ENCODE measurements around the gene NKG7.

The NKG7 gene

DNA sequence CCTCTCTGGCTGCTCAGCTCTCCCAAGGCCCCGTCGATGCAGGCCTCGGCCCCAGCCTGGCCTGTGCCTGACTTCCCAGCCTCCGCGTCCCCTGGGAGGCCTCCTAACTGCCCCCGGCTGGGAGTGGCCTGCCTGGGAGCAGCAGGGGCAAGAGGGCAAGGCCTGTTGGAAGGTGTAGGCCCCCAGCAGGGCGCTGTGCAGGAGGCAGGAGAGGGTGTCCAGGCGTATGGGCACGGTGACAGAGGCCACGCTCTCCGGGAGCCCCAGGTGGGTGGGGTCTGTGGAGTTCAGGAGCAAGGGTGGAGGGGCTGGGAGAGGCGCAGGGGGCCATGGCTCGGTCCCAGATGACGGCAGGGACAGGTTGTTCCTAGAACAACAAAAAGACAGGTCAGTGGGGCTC is 16.7 kb upstream of the NKG7 start:
- no peak for DNase-seq

DNA sequence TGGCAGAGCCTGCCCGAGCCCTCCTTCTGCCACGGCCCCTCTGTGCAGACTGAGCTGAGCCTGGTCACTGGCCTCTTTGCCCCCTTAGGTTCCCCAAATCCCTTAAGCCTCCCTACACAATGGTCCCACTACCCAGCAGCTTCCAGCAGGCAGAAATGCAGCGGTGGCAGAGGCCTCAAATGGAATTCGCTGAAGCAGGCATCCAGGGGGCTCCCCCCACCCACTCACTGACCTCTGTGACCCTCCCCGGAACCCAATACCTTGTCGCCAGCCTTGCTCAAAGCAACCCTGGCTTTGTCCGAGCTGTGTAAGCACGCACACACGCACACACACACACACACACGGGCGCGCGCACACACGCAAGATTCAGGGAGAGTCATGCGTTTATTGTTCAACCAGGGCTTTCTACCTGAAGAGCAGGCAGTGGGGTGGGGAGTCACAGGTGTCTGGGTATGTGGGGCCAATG is 15.5 kb upstream of the NKG7 start, which contains the start of gene LIM2:
TSS of gene LIM2 (minus strand) at position 51 of the 466 bp plus-strand sequence. CDS start 531 bp downstream, outside the sequence.
- no peak for DNase-seq

DNA sequence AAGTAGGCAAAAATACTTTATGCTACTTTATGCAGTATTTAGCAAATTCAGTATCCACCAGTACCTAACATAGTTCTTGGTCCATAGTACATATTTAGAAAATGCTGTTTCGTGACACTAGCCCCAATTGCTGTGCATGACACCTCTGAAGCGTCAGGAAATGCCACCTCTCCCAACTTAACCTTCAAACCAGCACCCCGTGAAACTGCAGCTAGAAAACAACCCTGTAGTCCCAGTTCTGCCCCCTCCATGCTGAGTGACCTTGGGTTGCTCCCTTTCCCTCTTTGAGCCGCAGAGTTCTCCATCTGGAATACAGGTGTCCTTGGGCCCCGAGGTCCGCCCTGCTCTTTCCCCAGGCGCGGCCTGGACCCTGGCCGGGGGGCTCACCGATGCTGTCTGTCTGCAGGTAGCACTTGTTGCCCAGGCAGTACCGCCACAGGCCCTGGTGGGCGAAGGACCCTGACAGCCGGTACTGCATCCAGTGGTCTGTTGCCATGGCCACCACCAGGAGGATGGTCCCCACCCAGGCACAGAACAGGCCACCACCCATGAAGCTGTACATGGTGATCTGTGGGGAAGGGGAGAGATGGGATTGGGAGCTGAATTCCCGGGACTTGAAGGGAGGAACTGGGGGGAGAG is 14.5 kb upstream of the NKG7 start:
- no peak for DNase-seq

DNA sequence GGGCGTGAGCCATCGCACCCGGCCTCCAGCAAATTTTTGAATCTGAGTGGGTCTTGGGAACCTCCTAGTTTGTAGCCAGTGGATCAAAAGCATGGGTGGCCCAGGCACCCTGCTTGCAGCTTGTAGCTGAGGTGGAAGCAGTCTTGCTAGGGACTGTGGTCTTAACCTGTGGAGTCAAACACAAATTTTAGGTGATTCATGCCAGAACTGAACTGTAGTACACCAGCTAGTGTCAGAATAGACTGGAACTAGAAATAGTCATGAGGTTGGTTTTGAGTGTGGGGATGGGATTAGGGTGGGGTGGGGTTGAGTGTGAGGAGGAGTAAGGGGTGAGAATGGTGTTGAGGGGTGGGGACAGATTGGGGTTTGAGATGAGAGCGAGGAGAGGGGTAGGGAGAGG is 9.6 kb upstream of the NKG7 start:
- DNase-seq, result no peak

DNA sequence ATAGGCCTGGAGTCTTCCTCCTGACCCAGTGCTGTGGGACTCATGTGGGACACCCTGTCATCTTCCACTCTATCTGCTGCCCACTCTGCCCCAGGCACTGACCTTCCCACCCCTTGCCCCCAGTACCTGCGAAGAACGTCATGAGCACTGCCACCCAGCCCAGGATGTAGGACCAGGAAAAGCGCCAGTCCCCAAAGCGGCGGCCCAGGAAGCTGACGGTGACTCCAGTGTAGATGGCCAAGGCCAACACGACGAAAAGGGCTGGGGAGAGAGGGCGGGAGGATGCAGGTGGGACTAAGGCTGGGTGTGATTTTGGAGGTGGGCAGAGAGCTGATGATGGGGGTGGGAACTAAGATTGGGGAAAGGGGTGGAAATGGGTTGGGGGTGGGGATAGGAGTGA is 7.9 kb upstream of the NKG7 start:
- DNase-seq, result no peak

DNA sequence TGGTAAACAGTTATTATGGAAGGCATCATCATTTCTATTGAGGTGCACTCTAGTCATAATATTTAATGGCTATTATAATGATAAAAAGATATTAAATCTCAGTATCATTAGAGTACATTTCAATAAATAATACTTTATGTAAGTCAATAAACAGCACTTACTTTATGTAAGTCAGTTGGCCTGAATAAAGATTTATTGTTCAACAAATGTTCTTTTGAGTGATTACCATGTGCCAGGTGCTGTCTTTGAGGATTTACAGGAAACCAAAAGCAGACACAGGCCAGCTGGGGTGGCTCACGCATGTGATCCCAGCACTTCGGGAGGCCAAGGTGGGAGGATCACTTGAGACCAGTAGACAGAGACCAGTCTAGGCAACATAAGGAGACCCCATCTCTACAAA is 5.0 kb upstream of the NKG7 start:
- DNase-seq, result no peak

DNA sequence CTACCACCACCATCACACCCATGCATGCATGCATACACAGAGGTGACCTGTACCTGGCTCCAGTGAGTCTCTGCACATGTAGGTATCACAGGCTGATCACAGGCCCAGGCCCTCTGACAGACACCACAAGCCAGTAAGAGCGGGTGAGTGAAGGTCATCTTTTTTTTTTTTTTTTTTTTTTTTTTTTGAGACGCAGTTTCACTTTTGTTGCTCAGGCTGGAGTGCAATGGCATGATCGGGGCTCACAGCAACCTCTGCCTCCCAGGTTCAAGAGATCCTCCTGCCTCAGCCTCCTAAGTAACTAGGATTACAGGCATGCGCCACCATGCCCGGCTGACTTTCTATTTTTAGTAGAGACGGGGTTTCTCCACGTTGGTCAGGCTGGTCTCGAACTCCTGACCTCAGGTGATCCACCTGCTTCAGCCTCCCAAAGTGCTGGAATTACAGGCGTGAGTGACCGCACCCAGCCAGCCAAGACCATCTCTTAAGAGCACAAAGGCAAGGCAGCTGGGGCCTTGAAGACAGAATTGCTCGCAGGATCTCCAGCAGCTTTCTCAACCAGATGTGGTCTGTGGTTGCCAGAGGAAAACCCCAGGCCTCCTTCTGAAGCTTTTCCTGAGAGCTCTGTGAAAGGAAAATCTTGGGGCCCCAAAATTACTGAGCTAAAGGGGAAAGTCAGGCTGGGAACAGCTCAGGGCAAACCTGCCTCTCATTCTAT is 3.2 kb upstream of the NKG7 start:
- no peak for DNase-seq

DNA sequence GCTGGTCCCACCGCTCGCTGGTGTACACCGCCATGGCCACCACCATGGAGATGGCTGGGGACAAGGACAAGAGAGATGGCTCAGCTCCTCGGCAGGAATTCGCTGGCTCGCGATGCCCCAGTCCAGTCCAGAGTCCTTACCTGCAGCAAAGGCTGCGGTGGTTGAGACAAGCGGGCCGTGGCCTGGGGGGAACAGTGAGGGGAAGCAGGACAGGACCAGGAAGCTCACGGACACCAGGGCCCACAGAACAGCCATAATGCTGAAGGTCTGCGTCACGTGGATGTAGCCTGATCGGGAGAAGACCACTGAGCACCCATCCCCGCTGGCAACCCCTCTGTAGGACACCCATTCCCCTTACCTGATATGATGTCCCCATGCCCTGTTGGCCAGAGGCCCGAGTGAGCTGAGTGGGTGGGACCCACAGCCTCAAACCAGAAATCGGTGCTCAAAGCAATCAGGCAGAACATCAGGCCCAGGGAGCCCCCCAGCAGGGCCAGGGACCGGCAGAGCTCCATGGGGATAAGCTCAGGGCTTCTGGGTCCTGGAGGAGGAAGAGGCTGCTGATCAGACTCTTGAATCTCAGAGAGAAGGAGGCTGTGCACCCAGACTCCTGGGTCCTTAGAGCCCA is 319 bp downstream of the NKG7 start:
- no peak for DNase-seq

DNA sequence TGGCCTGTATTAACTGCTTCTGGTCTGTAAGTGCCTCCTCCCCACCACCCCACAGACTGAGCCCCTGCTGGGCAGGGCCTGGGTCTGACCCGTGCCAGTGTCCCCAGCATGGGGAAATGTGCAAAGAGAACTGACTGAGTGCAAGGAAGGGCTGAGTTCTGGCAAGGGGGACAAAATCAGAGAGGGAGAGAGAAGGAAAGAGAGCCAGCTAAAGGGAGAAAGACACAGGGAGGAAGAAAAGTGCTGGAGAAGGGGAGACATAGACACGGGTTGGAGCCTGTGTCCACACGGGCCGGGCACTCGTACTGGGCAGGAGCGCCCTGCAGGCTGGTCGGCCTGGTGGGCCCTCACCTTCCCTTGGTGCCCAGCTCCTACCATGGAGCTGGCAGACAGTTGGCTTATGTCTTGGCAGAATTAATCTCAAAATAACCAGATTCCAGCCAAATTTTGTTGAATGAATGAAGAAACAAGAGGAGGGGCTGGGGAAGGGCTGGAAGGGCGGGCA is 1.2 kb downstream of the NKG7 start:
- DNase-seq, result no peak

DNA sequence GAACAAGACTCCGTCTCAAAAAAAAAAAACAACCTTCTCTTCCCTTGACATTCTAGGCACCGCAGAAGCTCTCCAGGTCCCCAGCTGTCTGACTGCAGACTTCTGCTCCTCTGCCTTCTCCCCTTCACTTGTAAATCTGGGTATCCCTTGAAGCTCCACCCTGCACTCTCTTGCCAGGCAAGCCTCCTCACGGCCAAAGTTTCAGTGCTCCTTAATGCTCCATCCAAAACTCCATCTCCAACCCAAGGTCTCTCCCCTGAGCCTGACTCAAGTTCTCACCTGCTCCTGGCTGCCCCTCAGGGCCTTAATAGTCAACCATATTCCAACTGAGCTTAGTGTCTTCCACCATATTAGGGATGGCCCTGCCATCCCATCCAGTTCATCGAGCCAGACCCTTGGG is 2.2 kb downstream of the NKG7 start:
- DNase-seq, result no peak

DNA sequence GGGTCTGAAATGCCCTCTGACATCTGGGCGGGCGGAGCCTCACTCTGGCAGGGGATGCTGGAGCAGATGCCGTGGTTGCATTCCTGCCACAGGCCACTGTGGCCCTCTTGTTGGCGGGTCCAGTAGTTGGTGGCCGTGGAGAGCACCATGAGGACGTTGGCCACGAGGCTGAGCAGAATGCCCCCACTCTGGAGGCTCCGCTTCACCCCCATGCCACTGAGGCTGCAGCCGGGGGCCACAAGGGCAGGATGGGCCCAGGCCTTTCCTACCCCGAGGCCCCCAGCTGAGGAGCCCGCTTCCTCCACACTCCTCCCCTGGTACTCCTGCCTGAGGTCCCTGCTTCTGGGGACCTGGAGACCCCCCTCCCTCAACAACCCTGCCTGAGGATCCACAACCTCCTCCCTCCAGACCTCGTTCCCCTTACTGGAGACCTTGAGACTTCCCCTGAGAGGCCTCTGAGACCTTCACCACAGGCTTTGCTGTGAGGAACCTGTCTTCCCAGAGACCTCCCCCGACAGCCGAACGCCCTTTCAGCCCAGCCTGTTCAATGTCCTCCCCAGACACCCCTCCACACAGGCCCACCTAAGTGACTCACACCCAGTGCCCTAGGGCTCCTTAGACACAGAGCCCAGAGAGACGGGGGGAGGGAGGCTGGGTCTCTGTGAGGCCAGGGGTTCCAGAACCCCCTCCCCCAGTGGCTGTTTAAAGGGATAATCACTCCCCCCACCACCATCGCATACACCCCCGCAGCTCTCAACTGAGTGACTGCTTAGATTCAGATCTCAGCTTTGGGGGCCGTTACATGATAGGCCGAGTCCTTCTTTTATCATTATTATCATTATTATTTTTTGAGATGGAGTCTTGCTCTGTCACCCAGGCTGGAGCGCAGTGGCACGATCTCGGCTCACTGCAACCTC is 3.8 kb downstream of the NKG7 start, which contains the start of gene CLDND2:
TSS of gene CLDND2 (minus strand) at position 638 of the 917 bp plus-strand sequence. CDS start at position 212, 426 bp downstream.
- DNase-seq, result no peak

DNA sequence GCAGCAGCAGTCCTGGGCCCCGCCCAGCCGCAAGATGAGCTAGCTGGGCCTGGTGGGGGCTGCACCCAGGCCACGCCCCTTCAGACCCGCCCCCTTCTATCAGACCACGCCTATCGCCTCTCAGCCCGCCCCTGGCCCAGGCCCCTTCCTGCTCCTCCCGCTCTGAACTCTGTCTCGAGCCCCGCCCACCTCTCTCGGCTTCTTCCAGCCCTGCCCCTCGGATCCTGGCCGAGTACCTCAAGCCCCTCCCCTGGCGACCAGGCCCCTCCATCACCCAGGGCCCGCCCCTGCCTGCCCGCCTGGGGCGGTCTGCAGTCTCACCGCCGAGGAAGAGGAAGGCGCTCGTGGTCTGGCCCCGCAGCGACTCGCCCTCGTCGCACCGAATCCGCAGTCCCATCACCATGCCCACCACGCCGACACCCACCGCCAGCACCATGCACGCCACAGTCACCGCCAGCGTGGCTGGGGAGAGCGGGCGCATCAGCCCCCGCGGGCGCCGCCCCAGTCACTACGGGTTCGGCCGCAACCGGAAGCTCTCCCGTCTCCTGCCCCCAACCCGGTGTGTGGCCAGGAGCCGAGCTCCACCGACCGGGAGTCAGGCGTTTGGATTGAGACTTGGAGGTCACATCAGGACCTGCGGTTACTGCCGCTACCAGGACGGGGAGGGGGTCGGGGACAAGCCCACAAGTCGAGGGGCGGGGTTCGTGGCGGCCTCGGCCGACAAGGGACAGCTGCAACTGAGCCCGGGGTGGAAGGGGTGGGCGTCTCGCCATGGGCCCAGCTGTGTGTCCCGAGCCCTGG is 4.7 kb downstream of the NKG7 start:
- peak; percentile 83 for DNase-seq

DNA sequence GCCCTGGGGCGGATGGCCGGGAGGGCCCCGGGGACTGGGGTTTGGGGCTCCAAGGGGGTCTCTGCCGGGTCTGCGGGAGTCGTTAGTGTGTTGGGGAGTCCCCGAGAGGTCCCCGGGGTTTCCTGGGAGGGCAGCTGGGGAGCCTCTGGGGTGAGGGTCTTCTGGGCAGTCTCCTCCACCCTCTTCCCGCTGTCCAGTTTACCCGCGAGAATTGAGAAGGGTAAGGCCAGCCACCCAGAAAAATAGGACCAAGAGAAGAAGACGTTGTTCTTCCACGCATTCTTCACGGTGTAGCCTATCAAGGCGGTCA is 5.2 kb downstream of the NKG7 start:
- no peak for DNase-seq

DNA sequence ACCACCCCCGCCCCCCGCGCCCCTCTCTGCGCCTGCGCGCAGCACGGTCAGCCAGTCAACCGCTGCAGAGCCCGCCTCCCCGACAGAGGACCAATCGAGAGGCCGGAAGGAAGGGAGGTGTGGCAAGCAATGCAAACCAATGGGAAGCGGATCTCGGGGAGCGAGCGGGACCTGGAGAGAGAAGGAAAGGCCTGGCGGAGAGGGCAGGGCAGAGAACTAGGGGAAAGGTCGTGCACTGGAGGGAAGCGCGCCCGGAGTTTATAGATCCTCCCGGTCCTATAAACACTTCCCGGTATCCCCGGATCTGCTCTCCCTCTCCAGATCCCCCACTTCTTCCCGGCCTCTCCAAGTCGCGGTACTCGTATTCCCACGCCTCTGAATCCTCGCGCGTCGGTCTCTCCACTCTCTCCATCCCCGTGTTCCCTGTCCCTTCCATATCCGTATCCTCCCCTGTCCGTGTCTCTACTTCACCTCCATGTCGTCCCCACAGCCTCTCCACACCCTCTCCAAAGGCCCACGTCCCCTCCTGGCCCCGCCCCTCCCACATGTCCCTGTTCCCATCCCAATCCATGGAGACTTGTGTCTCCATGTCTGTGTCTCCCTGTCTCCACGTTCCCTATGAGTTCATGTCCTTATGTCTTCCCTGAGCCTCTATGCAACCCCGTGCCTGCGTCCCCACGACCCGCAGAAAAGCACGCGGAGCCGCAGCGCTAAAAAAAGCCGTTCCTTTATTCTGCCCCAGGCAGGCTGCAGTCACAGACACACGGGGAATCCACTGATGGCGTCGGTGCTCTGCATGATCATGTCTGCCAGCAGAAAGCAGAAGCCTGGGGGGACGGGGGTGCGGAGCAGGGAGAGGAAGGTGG is 5.8 kb downstream of the NKG7 start:
- peak; percentile 82 for DNase-seq

DNA sequence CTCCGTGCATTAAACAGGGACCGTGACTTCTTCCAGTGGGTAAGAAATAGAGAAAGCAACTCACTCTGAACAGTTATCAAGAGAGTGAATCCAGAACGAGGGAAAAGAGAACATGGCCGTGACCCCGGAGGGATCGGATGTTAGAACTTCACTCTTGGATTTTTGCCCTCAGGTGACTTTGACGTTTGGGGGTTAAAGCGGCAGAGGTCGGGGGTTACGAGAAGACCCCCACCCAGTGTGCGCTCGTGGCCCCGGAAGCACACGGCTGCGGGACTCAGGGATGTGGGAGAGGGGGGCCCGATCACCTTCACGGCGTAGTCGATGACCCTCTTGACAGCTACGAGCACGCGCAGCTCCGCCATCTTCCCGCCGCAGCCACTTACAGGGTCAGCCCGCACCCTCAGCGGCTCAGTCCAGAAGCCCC is 6.5 kb downstream of the NKG7 start, which contains the start of gene ETFB:
TSS of gene ETFB (minus strand) at position 424 of the 424 bp plus-strand sequence. CDS start at position 362, 62 bp downstream.
- no peak for DNase-seq

DNA sequence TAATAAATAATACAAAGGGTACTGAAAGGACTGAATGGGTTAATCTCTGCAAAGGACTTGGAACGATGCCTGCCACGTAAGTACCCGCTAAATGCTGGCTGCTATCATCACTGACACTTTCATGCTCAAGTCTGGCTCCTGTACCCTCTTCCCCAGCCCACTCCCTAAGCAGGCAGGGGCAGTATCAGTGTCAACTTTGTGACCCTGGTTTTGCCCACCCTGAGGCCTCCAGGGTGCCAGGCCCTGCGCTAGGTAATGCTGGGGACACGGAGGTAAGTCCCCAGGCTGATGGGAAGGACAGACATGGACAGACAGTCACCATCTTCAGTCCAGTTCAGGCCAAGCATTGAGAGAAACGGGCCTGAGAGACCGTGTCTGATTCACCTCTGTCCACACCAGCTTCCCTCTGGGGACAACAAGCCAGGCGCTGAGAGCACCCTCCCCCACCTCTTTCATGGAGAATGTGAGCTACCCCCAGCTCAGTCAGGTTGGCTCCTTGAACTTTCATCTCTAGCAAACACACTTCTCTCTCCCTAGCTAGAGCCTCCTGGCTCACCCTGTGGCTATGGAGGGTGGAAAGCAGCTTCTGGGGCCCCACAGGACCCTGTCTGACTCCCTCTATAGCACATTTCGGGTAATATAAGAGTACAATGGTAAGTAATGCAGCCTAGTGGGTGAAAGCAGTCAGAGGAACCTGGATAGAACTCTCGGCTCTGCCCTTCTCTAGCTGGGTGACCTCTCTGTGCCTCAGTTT is 7.1 kb downstream of the NKG7 start:
- DNase-seq, result no peak

DNA sequence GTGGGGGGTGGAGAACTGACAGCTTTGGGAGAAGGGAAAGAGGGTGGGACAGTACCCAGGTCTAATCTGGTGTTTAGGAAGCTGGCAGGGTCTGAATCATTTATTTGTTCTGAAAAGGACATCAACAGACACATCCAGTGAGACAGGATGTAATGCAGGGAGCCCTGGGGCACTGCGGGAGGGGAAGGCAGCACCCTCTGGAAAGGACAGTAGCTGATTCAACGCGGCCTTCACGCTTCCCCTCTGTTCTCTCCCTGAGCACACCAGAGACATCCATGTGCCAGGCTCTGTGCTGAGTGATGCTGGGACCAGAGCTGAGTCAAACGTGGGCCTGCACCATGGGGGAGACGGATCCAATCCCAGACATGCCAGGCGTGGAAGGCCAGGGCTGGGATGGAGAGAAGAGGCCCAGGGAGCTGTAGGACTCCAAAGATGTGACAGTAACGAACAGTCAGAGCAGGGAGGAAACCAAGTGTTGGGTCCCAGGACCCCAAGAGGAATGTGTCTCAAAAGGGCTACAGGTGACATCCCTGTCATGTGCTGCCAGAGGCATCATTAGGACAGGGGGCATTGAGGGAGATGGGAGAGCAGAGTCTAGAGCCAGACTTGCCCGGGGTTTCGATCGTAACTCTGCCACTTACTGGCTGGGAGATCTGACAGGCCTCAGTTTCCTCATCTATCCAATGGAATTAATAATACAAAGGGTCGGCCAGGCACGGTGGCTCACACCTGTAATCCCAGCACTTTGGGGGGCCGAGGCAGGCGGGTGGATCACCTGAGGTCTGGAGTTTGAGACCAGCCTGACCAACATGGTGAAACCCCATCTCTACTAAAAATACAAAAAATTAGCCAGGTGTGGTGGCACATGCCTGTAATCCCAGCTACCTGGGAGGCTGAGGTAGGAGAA is 8.0 kb downstream of the NKG7 start:
- DNase-seq, result no peak

DNA sequence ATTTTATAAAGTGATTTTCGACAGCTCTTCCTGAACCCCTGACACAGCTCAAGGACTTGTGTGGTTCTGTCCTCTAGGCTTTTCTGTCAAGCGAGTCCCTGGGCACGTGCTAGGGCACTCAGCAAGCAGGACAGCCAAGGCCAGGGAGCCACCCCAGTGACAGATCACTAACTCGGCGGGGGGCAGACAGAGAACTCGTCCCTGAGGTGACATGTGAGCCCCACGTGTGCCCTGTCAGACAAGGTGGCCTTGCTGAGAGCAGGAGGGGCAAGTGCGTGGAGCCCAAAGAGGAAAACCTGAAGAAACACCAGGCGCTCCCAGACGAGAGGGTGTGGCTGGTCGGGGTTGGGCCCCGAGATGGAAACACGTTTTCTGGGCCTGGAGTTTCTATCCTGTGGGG is 11.2 kb downstream of the NKG7 start:
- DNase-seq, result no peak

DNA sequence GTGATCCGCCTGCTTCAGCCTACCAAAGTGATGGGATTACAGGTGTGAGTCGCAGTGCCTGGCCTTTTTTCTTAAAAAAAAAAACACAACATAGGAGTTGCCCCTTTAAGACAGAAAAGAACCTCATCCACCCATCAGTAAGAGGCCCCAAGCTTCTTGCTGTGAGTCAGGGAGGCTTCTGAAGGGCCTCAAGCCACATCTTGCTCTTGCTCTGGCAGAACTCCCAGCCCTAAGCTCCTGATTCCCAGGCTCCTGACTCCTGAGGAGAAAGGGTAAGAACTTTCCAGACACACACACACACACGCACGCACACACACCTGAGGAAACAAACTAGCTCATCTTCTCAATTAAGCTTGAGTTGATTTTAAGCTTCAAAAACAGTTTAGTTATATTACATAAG is 13.2 kb downstream of the NKG7 start:
- no peak for DNase-seq
